ENCODE measurements around the gene TRPV3. TPM values are rescaled to one million over a fixed set of nuclear protein-coding genes. Genes with fewer than 3 reads are reported as not detected.

Gene TRPV3
- total RNA-seq, 1 donor from 2014 or later: 0.16 TPM

DNA sequence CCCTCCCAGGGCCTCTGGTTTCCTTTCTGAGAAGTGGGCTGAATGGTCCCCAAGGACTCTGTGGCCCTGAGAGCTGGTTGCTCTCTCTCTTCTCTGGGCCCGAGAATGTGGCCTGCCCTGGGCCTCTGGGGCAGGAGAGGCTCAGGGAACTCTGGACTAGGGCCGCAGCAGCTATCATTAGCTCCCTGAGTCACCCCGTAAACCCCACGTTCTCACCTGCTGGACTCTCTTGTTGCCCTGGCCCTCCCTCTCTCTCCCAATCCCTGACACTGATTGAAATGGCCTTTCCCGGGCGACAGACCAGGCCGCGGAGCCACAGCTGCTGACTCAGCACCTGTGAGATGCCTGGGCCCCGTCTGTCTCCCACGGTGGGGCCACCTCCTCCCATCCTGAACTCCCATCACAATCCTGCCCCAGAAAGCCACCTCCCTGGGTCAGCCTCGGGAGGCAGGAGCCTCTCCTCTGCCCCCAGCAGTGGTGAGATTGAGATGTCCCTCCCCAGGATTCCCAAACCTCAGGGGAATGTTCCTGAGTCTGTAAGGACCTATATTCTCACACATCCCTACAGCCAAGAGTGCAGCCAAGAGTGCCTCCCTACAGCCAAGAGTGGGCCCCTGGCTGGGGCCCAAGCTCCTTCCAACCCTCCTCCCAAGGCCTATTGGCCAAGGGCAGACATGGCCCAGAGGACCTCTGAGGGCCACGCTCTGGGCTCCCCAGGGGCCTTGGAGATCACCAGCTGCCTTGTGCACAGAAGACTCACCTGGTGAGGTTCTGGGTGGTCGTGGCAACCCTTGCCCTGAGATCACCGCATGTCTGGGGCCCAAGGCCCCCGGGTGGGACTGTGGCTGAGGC is 470 bp downstream of the TRPV3 start:
- no peak overlapping the region for H3K9ac ChIP-seq (ENCODE audit: low read length)
- no peaks in the 10 kb centered on the region for H3K36me3 Mint-ChIP-seq (ENCODE audit: low read depth, unreplicated experiment)
- no peak overlapping the region for H3K27ac Mint-ChIP-seq (ENCODE audit: unreplicated experiment)
- H3K4me1 Mint-ChIP-seq (ENCODE audit: low read depth, unreplicated experiment): no peaks in the 10 kb centered on the region
- peaks cover 23% of the 10 kb centered on the region for H3K27me3 Mint-ChIP-seq (ENCODE audit: low read depth, unreplicated experiment)
- peaks cover 4% of the 10 kb centered on the region for H3K9me3 Mint-ChIP-seq (ENCODE audit: unreplicated experiment)
- H3K27me3 ChIP-seq (ENCODE audit: insufficient read depth, low read length): no peaks in the 10 kb centered on the region
- H3K4me2 ChIP-seq (ENCODE audit: low read length): no peak overlapping the region
- no peak overlapping the region for H2AFZ ChIP-seq (ENCODE audit: low read depth, low read length)
- DNase-seq (ENCODE audit: low read depth) (no peak), FAIRE-seq (no peak)
- H3K4me3 ChIP-seq (ENCODE audit: insufficient read depth, low read depth, low read length): no peak overlapping the region
- H3K4me3 Mint-ChIP-seq (ENCODE audit: unreplicated experiment): no peak overlapping the region
- H4K20me1 ChIP-seq (ENCODE audit: insufficient read depth, low read length): no peaks in the 10 kb centered on the region
- H3K9me3 ChIP-seq (ENCODE audit: insufficient read depth, low read depth, low read length): no peaks in the 10 kb centered on the region
- no peak for TF ChIP-seq EZH2 (IDR thresholded peaks at IDR 0.05; ENCODE audit: insufficient read depth, low read length)
- no peak for TF ChIP-seq CTCF (IDR thresholded peaks at IDR 0.05; ENCODE audit: insufficient read depth, low read depth, low read length)
- no peaks in the 10 kb centered on the region for H3K79me2 ChIP-seq (ENCODE audit: insufficient read depth, low read length)
- H3K36me3 ChIP-seq (ENCODE audit: insufficient read depth, low read length): no peaks in the 10 kb centered on the region
- H3K27ac ChIP-seq (ENCODE audit: low read depth, low read length): no peak overlapping the region
- peaks cover 8% of the 10 kb centered on the region for H3K4me1 ChIP-seq (ENCODE audit: insufficient read depth, low read length)

DNA sequence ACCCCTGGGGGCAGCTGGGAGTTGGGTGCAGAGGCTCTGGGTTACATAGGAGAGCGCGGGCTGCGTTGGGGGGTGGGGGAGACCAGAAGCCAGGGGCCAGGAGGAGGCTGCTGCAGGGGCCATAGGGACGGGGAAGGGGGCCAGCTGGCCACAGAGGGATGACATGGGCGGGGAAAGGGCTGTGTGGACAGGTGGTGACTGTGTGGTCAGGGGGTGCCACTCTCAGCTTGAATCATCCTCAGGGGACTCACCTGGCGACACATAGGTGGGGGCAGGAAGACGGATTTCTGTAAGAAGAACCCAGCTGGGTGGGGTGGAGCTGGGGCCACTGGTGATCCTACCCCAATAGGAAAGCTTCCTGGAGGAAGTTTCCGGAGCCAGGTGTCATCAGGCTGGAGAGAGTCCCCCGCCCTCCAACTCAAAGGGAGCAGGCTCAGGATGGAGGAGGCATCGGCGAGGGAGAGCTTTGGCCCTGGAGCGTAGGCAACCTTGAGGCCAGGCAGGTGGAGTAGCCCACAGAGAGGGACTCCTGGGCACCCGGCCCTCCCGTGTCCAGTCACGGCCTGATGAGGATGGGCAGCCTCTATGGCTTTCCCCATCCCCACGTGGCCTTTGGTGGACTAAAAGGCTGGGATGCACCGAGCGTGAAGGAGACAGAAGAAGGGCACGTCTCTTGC is 1.2 kb downstream of the TRPV3 start:
- TF ChIP-seq CTCF (IDR thresholded peaks at IDR 0.05; ENCODE audit: insufficient read depth, low read depth, low read length): no peak
- TF ChIP-seq EZH2 (IDR thresholded peaks at IDR 0.05; ENCODE audit: insufficient read depth, low read length): no peak
- no peaks in the 10 kb centered on the region for H3K36me3 ChIP-seq (ENCODE audit: insufficient read depth, low read length)
- H3K9me3 ChIP-seq (ENCODE audit: insufficient read depth, low read depth, low read length): no peaks in the 10 kb centered on the region
- Mint-ChIP-seq H3K27me3 (ENCODE audit: low read depth, unreplicated experiment) (peaks cover 23% of the 10 kb centered on the region), H3K4me3 (ENCODE audit: unreplicated experiment) (no peak overlapping the region), H3K4me1 (ENCODE audit: low read depth, unreplicated experiment) (no peaks in the 10 kb centered on the region), H3K36me3 (ENCODE audit: low read depth, unreplicated experiment) (no peaks in the 10 kb centered on the region), H3K27ac (ENCODE audit: unreplicated experiment) (no peak overlapping the region), H3K9me3 (ENCODE audit: unreplicated experiment) (peaks cover 4% of the 10 kb centered on the region)
- H3K27me3 ChIP-seq (ENCODE audit: insufficient read depth, low read length): no peaks in the 10 kb centered on the region
- no peak overlapping the region for H3K9ac ChIP-seq (ENCODE audit: low read length)
- no peak overlapping the region for H3K4me2 ChIP-seq (ENCODE audit: low read length)
- H2AFZ ChIP-seq (ENCODE audit: low read depth, low read length): no peak overlapping the region
- DNase-seq (ENCODE audit: low read depth): no peak
- no peak overlapping the region for H3K27ac ChIP-seq (ENCODE audit: low read depth, low read length)
- H3K4me3 ChIP-seq (ENCODE audit: insufficient read depth, low read depth, low read length): no peak overlapping the region
- no peaks in the 10 kb centered on the region for H3K79me2 ChIP-seq (ENCODE audit: insufficient read depth, low read length)
- FAIRE-seq: no peak
- no peaks in the 10 kb centered on the region for H4K20me1 ChIP-seq (ENCODE audit: insufficient read depth, low read length)
- peaks cover 8% of the 10 kb centered on the region for H3K4me1 ChIP-seq (ENCODE audit: insufficient read depth, low read length)

Data from astrocyte (in vitro differentiated cells and primary cell).